ENCODE results near the gene CYB561D2. TPM values are rescaled to one million over a fixed set of nuclear protein-coding genes. Genes with fewer than 3 reads are reported as not detected.

Gene CYB561D2
- total and polyA plus RNA-seq, 10 of the 15 experiments (the other 5 are each of a cell fraction or from before 2014, with no cell fraction given), result 7.6 to 39.2 (median 18.8) TPM

DNA sequence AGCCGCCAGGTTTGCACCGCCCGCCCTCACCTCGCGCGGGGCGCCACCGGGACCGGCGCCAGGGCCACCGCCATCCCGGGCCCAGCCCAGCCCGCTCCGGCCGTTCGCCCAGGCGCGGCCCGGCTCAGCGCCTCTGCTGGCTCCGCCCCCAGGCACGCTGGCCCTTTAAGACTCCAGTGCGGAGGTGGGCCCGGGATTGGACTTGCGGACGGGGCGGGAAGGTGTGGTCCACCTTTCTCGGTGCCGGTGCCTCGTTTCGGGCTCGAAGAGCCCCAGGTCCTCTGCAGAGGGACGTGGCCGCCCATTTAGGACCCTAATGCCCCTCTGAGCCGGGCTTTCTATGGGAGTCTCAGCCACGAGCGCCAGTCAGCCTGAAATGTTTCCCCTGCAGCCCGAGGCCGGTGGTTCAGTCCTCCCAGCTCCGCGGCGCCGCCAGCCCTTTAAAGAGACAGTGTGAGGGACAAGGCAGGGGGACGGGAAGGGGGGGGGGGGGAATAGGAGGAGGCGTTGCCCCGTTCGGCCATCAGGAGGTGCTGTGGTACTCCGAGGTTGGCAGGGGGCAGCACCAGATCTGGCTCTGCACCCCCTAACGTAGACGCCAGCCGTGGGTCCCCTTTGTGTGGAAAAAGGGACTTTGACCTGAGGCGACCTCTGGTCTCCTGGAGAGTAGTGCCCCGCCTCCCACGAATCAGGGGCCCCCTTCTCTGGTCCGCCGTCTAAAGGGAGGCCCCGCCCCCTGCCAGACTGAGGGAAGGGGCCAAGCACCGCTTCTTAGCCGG, 29.1 kb upstream of the CYB561D2 start (continued):
- TF ChIP-seq, protein P1, sequence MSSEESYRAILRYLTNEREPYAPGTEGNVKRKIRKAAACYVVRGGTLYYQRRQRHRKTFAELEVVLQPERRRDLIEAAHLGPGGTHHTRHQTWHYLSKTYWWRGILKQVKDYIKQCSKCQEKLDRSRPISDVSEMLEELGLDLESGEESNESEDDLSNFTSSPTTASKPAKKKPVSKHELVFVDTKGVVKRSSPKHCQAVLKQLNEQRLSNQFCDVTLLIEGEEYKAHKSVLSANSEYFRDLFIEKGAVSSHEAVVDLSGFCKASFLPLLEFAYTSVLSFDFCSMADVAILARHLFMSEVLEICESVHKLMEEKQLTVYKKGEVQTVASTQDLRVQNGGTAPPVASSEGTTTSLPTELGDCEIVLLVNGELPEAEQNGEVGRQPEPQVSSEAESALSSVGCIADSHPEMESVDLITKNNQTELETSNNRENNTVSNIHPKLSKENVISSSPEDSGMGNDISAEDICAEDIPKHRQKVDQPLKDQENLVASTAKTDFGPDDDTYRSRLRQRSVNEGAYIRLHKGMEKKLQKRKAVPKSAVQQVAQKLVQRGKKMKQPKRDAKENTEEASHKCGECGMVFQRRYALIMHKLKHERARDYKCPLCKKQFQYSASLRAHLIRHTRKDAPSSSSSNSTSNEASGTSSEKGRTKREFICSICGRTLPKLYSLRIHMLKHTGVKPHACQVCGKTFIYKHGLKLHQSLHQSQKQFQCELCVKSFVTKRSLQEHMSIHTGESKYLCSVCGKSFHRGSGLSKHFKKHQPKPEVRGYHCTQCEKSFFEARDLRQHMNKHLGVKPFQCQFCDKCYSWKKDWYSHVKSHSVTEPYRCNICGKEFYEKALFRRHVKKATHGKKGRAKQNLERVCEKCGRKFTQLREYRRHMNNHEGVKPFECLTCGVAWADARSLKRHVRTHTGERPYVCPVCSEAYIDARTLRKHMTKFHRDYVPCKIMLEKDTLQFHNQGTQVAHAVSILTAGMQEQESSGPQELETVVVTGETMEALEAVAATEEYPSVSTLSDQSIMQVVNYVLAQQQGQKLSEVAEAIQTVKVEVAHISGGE (CRISPR knock-in tag; IDR thresholded peaks at IDR 0.05), result no peak
- TF ChIP-seq SUZ12 (IDR thresholded peaks at IDR 0.05; ENCODE audit: unreplicated experiment) (no peak), PAX5 (IDR thresholded peaks at IDR 0.05; ENCODE audit: borderline replicate concordance, low read depth, low read length) (no peak), ZNF384 (IDR thresholded peaks at IDR 0.05; ENCODE audit: borderline replicate concordance, low read depth, low read length) (no peak), TCF3 (IDR thresholded peaks at IDR 0.05; ENCODE audit: borderline replicate concordance, insufficient read depth, low read depth, low read length) (no peak), ZNF217 (IDR thresholded peaks at IDR 0.05) (no peak; the same call in 1 of the 2 replicates)
- TF ChIP-seq, protein P2, sequence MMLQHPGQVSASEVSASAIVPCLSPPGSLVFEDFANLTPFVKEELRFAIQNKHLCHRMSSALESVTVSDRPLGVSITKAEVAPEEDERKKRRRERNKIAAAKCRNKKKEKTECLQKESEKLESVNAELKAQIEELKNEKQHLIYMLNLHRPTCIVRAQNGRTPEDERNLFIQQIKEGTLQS (IDR thresholded peaks at IDR 0.05; ENCODE audit: borderline replicate concordance, extremely low read depth, low read depth, low read length), result no peak

Measured in GM12878 (cell line).